Hypothalamus (tissue), 51 donors: Measurements from ENCODE around the gene PRKCA.

ENCODE experiments used
- DNase-seq, 51 donors: peaks; one replicate each; lab custom pipeline; 2025; lab: John Stamatoyannopoulos, UW

Gene PRKCA

DNA sequence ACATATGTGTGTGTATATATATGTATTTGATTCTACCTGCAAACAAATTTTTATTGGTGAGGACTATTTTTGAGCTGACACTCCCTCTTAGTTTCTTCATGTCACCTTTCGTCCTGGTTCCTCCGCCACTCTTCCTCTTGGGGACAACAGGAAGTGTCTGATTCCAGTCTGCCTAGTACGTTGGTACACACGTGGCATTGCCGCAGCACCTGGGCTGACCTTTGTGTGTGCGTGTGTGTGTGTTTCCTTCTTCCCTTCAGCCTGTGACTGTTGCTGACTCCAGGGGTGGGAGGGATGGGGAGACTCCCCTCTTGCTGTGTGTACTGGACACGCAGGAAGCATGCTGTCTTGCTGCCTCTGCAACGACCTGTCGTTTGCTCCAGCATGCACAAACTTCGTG is 503.2 kb downstream of the PRKCA start:
- no peak for DNase-seq

DNA sequence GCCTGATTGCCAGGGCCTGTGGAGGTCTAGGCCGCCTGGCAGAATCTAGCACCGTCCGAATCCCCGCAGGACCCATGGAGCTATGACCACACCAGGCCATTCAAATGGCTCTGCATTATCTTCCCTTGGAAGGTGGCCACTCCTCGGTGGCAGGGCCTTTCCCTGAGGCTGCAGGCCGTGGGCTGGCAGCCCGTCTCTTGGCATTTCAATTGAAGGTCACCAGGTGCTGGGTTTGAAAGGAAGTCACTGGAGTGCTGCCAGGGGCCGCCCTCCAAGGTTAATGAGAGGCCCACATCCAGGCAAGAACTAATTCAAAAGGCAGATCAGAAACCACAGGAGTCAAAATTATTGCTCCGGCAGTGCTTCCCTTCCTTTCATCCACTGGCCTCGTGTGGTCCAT is 504.8 kb downstream of the PRKCA start:
- no peak for DNase-seq

DNA sequence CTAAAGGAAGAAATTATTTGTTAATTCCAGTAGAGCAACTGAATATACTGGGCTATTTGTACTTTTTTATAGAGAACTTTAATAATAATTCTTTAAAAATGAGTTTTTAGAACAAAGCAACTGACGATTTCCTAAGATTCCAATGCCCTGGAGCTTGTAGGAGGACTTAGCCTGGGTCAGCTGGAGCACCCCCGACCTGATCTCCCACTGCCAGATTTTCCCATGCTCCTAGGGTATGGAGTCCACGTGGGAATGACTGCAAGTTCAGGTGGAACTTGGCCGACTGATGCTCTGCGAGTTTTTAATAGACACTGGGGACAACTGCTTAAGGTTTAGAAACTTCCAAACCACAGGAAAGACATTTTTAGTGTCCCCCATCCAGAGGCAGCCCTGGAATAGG is 507.0 kb downstream of the PRKCA start:
- DNase-seq, result no peak

DNA sequence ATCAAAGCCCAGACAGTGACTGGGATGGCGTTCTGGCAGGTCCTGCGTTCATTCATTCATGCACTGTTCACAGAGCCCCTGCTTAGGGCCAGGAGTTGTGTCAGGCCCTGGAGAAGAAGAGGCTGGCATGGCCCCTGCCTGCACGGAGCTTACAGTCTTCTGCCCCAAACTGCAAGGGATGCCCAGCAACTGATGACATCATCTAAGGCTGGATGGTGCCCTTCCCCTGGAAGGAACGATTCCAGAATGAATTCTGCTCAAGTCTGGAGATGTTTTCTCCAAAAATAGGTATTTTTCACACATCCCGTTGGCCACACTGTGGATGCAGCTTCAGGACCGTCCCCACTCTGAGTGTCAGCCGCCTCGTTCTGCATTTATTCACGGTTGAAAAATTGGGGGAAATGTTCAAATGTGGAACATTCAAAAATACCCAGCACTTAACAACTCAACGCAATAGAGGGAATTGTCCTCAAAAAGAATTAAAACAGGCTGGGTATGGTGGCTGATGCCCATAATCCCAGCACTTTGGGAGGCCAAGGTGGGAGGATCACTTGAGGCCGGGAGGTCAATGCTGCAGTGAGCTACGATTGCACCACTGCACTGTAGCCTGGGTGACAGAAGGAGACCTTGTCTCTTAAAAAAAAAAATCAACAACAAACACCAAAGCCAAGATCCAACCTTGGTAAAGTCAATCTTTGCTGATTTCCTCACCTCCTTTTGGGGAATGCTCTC is 508.7 kb downstream of the PRKCA start:
- DNase-seq, result no peak

DNA sequence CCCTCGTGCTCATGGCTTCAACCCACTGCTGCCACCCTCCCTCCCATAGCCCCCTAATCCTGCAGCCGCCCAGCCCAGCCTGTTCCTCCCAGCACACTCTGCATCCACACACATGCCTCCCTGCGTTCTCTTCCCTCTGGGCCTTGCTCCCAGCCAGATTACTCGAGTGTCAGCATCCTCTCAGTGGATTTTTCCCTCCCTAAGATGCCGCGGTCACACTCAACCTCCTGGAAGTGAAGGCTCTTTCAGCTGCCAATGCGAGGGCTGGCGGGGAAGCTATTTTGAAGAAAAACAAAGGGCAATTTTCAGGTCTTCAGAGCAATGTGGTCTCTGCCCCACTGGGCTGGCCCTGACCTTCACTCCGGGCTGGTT is 509.3 kb downstream of the PRKCA start:
- no peak for DNase-seq

- no peak for DNase-seq
Observed at GRCh38 chr17:66812571-66812970, 510.2 kb downstream of the PRKCA start.

DNA sequence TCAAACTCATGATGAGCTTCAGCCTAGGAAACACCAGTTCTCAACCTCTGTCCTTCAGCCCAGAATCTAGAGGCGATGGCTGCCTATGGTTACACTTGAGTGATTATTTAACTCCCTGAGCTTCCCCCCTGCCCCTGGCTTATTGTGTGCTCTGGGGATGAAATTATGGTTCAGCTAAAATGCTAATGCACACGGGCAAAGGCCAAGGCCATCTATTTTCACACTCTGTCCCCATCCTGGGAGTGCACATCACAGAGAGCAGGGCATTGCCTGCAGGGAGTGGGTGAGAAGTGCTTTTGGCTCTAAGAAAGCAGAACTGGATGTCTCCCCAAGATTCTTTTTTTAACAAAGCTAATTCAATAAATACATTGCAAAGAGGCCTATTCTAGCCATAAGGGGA is 510.9 kb downstream of the PRKCA start:
- DNase-seq, result no peak

GRCh38 chr17:66814026-66814425 is 511.6 kb downstream of the PRKCA start:
- DNase-seq, result no peak

- no peak for DNase-seq
Observed at GRCh38 chr17:66814570-66814969, 512.2 kb downstream of the PRKCA start.

GRCh38 chr17:66817750-66818149 is 515.3 kb downstream of the PRKCA start:
- DNase-seq, result no peak

GRCh38 chr17:66819466-66819865 is 517.1 kb downstream of the PRKCA start:
- no peak for DNase-seq

- DNase-seq, result no peak
Observed at GRCh38 chr17:66822009-66822408, 519.6 kb downstream of the PRKCA start.

- no peak for DNase-seq
Observed at GRCh38 chr17:66826856-66827255, 524.4 kb downstream of the PRKCA start.

- peak in 1 of 51 donors; percentile 11 for DNase-seq
Observed at GRCh38 chr17:66829386-66829864, 527.0 kb downstream of the PRKCA start.

DNA sequence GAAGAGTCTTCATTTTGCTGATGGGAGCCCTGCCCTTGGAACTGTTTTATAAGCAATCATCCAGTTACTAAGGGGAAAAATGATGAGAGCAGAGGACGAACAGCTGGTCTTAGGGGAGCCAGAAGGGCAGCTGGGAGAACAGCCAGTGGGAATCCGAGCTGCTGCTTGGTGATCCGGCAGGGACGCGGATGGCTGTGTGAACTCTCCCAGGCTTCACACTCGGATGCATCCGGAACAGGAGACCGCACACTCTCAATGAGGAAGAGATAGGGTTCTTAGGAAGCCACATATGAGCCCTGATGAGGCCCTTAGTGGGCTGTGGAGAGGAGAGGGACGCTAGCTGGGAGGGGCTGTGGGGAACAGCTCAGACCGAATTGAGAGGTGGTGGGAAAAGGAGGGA is 527.5 kb downstream of the PRKCA start:
- DNase-seq, result no peak

GRCh38 chr17:66830451-66830850 is 528.0 kb downstream of the PRKCA start:
- no peak for DNase-seq

DNA sequence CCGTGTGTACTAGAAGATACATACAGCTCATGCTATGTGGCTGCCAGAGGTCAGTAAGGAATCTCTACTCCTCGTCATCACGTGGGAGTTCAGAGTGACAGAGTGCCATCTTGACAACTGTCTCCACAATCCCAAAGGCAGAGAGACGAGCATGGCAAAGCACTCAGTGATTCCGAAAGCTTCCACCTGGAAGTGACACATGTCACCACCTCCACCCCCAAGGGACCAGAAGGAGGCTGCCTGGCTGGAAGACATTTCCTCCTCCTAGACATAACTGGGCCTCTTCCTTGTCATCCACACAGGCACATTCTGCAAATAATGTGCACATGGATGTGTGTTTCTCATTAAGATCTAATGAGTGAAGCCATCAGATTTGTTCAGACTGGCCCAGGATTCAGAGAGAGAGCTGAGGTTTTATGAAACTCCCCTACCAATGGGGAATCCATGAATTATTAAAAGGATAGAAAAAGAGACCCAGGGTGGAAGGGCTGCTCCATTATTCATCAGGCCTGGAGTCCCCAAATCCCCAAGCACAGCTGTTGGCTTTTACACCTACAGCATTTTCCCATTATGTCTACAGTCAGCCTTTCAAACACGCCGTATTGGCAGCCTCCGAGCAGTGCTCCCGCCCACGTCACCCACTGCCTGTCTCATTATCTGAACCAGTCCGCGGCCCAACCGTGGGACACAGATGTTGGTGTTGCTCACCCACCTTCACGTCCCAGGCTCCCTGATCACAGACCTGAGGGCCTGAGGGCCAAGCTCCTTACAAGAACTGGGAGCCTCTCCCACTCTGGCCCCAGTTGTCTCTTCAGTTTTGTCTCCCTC is 529.2 kb downstream of the PRKCA start:
- DNase-seq, result no peak

GRCh38 chr17:66833201-66833600 is 530.8 kb downstream of the PRKCA start:
- DNase-seq, result no peak

DNA sequence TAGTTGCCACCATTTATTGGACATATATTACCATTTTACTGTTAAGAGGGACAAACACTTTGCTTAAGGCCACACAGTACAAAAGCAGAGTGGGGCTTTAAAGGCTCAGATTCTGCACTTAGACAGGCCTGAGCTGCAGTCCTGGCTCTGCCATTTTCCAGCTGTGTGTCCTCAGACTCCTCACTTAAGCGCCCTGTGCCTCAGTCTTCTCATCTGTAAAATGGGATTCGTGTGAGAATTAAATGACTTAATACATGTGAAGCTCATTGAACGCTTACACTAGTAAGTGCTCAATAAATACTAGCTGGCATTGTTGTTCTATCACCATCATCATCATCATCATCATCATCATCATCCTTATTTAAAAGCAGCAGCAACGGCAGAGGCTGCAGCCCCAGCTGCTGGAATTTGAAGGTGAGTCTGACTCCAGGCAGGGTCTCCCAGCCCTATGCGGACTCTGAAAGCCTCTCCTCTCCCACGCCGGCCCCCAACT is 532.1 kb downstream of the PRKCA start:
- no peak for DNase-seq

GRCh38 chr17:66834919-66835454 is 532.6 kb downstream of the PRKCA start, which contains the start of gene CACNG5:
CACNG5 (plus strand) TSS chr17:66835117; CDS start chr17:66877333, 42,216 bp downstream.
- peak in 1 of 51 donors; percentile 12 for DNase-seq

DNA sequence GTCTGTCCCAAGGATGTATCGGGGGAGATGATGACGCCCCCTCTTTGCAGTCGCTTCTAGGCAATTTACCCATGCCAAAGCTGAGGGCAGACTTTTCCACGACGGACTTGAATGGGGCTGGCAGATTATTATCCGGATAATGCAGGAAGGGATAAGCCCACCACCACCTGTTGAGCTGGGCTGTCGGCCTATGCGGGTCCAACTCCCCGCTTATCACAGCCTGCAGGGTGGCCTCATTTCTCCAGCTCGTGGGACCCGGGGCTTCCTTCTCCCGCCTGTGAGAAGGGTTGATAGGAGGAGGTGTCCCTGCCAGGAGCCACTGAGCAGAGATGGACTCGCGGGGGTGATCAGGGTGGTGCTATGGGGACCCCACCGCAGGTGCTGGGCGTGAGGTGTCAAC is 533.1 kb downstream of the PRKCA start:
- no peak for DNase-seq
